OCI-LY7 (cell line): ENCODE data around the gene USP32.

Experiments used
- EZH2phosphoT487 ChIP-seq: fragments of 200-600 bp; sonication (generic); IDR thresholded peaks from 2 replicates; pipeline ENCODE4 v1.6.1; 2018; ENCODE audit warnings: low read depth, borderline replicate concordance, mild to moderate bottlenecking, mixed run types, antibody characterized with exemption, low read length, moderate library complexity, mixed read lengths
- TF ChIP-seq, protein P1 (sequence below): fragments of 200-600 bp; sonication (generic); conservative IDR thresholded peaks from 2 replicates; pipeline ENCODE4 v1.5.1; 2014; ENCODE audit warnings: mild to moderate bottlenecking, antibody characterized with exemption, low read length, moderate library complexity, mixed read lengths

DNA sequence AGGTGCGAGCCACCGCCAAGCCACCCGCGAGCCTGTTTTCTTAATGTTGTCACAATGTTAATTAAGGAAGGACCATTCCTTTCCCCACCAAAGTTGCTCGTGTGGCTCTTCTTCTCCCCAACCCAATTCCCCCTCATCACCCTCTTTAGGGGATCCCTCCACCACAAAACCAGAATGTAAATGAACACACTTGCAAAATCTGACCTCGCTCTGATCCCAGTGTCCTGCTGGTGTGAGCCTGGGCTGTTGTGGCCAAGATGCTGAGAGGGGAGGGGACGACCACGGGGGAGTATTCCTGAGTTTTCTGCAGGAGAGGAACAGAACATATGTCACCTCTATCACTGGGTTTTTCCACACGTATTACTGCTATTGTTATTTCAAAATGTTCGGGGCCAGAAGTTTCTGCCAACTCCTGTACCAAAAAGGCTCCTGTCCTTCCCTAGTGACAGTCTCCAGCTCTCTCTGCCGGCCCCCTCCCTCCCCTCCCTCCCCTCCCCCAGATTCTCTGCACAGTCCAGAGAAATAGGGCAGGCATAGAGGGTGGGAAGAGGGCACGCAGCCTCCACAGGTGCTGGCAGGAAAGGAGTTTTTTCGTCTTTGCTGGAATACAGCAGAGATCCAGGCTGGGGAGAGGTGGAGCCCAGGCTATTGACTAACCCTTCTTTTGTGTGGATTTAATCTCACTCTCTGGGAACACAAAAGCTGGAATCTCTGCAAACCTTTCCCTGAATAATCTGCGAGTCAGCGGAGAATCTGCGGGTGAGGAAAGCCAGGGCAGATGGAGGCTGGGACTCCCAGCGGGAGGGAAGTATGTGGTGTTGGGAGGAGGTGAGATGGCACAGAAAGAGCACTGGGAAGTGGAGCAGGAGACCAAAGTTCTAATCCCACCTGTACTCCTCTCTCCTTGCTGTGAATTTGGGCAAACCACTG is 246.7 kb downstream of the USP32 start:
- TF ChIP-seq, protein P1, sequence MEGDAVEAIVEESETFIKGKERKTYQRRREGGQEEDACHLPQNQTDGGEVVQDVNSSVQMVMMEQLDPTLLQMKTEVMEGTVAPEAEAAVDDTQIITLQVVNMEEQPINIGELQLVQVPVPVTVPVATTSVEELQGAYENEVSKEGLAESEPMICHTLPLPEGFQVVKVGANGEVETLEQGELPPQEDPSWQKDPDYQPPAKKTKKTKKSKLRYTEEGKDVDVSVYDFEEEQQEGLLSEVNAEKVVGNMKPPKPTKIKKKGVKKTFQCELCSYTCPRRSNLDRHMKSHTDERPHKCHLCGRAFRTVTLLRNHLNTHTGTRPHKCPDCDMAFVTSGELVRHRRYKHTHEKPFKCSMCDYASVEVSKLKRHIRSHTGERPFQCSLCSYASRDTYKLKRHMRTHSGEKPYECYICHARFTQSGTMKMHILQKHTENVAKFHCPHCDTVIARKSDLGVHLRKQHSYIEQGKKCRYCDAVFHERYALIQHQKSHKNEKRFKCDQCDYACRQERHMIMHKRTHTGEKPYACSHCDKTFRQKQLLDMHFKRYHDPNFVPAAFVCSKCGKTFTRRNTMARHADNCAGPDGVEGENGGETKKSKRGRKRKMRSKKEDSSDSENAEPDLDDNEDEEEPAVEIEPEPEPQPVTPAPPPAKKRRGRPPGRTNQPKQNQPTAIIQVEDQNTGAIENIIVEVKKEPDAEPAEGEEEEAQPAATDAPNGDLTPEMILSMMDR: no peak
- no peak for TF ChIP-seq EZH2phosphoT487
